Vagina (tissue), 2 donors: ENCODE data around the gene C6orf118. TPM values are rescaled to one million over a fixed set of nuclear protein-coding genes. Genes with fewer than 3 reads are reported as not detected.

Experiments
- DNase-seq, 2 donors: peaks; one replicate each; pipeline ENCODE4 v3.0.0-alpha.2; 2017; ENCODE audit errors: extremely low spot score in 2 of 2
- H3K27ac ChIP-seq: fragments of 200-600 bp; sonication (generic); one replicate; pipeline ENCODE4 v1.5.1; 2019
- H3K27me3 ChIP-seq: fragments of 200-600 bp; sonication (generic); one replicate; pipeline ENCODE4 v1.5.1; 2019
- H3K36me3 ChIP-seq, 2 donors: fragments of 200-600 bp; sonication (generic); one replicate each; pipeline ENCODE4 v1.5.1; 2017 to 2019
- H3K4me1 ChIP-seq: fragments of 200-600 bp; sonication (generic); one replicate; pipeline ENCODE4 v1.5.1; 2019
- H3K4me3 ChIP-seq, 2 donors: fragments of 200-600 bp; sonication (generic); 1 replicate in 1 of 2; 2 replicates in 1 of 2; pipeline ENCODE4 v1.5.1; 2016 to 2019
- H3K9me3 ChIP-seq: fragments of 200-600 bp; sonication (generic); one replicate; pipeline ENCODE4 v1.5.1; 2019
- CTCF ChIP-seq, 3 experiments: fragments of 450-650 bp in 2 of 3; fragments of 200-600 bp in 1 of 3; sonication (generic) in 1 of 3; IDR thresholded peaks; one replicate each; pipeline ENCODE4 v1.5.1; 2017 to 2019; ENCODE audit warnings: antibody characterized with exemption in 3 of 3, mild to moderate bottlenecking in 2 of 3, moderate library complexity in 2 of 3
- POLR2A ChIP-seq, 2 donors: fragments of 450-650 bp; IDR thresholded peaks; one replicate each; pipeline ENCODE4 v1.6.1; 2017; ENCODE audit warnings: antibody characterized with exemption in 2 of 2, mild to moderate bottlenecking in 2 of 2, moderate library complexity in 2 of 2
- POLR2AphosphoS5 ChIP-seq, 2 donors: sonication (generic); formaldehyde crosslinking; IDR thresholded peaks; one replicate each; pipeline ENCODE4 v1.9.0; 2017; ENCODE audit warnings: antibody characterized with exemption in 2 of 2, mild to moderate bottlenecking in 2 of 2, low read depth in 1 of 2; ENCODE audit not compliant: insufficient read depth in 1 of 2
- intact Hi-C: fragments of 100-400 bp; cut with DNase I; formaldehyde crosslinking; loops from one replicate; pipeline ENCODE4 v1.15.1; 2023
- total RNA-seq: library from RNA; depleted of rRNA; stranded (reverse); fragments of >200 nt; gene quantifications from one replicate; pipeline ENCODE4 v1.2.3, GENCODE V29; 2016

Gene C6orf118
- total RNA-seq, 1 donor from 2014 or later, result not detected

DNA sequence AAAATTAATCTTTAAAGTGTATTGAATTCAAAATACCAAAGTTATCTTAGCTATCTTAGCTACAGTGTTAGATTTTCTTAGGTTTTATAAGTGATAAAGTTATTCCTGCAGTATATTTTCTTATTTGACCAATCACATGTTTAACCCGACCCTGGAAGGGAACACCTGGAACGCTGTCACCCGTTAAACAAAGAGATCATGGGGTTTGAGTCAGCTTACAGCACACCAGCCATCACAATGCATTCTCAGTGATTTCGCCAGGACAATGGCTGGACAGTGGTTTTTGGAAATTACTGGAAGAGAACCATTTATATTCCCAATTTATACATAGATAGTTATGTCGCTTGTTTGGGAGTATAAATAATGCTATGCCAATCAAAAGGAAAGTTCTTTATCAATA, 10.5 kb downstream of the C6orf118 start:
- Histone ChIP-seq H3K4me3 (no peak overlapping the region), H3K27me3 (no peaks in the 10 kb centered on the region), H3K36me3 (no peaks in the 10 kb centered on the region), H3K4me1 (no peaks in the 10 kb centered on the region), H3K27ac (no peak overlapping the region), H3K9me3 (no peaks in the 10 kb centered on the region)
- TF ChIP-seq POLR2AphosphoS5 (IDR thresholded peaks at IDR 0.05; ENCODE audit: insufficient read depth in 1 of 2, low read depth in 1 of 2) (no peak), POLR2A (IDR thresholded peaks at IDR 0.05) (no peak), CTCF (IDR thresholded peaks at IDR 0.05) (no peak)
- intact Hi-C loops, result no loop called here
- no peak for DNase-seq

DNA sequence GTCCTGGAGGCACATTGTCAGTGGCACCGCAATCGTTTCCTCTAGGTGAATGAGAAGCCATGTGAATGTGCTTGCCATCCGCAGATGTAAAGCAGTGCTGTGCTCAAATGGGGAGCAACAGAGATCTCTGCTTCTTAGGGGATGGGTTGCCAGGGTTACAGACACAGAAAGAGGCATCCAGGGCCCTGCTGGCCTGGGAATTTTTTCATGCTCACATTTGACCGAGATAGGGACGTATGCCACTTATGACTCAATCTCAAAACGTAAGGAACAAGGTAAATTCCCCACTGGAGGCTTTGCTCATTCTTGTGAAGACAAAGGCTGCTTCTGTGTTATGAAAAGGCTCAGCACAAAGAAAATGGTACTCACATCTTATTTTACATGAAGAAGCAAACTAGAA, 11.0 kb downstream of the C6orf118 start:
- Histone ChIP-seq H3K27ac (no peak overlapping the region), H3K4me3 (no peak overlapping the region), H3K36me3 (no peaks in the 10 kb centered on the region), H3K9me3 (no peaks in the 10 kb centered on the region), H3K4me1 (no peaks in the 10 kb centered on the region), H3K27me3 (no peaks in the 10 kb centered on the region)
- intact Hi-C loops, result no loop called here
- DNase-seq, result no peak
- no peak for TF ChIP-seq CTCF (IDR thresholded peaks at IDR 0.05)
- no peak for TF ChIP-seq POLR2AphosphoS5 (IDR thresholded peaks at IDR 0.05; ENCODE audit: insufficient read depth in 1 of 2, low read depth in 1 of 2)
- TF ChIP-seq POLR2A (IDR thresholded peaks at IDR 0.05), result no peak

- Histone ChIP-seq H3K27me3 (no peaks in the 10 kb centered on the region), H3K4me1 (no peaks in the 10 kb centered on the region), H3K9me3 (no peaks in the 10 kb centered on the region), H3K27ac (no peak overlapping the region), H3K4me3 (no peak overlapping the region), H3K36me3 (no peaks in the 10 kb centered on the region)
- intact Hi-C loops, result no loop called here
- no peak for DNase-seq
- no peak for TF ChIP-seq POLR2AphosphoS5 (IDR thresholded peaks at IDR 0.05; ENCODE audit: insufficient read depth in 1 of 2, low read depth in 1 of 2)
- no peak for TF ChIP-seq CTCF (IDR thresholded peaks at IDR 0.05)
Measured at GRCh38 chr6:165292657-165293056, 16.7 kb downstream of the C6orf118 start.

DNA sequence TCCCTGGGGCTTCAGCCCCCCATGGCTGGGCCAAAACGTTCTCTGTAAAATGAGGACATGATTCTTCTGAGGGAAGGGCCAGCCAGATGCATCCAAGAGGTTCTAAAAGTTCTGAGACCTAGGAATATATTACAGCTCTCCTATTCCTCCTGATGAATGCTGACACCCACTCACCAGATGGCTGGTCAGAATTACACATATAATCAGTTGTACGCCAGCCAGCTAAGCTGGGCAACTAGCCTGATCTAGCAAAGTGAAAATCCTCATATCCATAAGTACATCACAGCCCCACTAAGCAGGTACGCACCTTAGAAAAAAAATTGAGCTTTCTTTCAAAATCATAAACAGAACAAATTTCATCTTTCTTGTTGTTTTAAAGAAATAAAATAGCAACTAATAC, 34.8 kb downstream of the C6orf118 start:
- no peak for DNase-seq
- no peak overlapping the region for H3K27ac ChIP-seq
- no peak overlapping the region for H3K4me3 ChIP-seq
- no peaks in the 10 kb centered on the region for H3K27me3 ChIP-seq
- H3K36me3 ChIP-seq, result no peaks in the 10 kb centered on the region
- no peaks in the 10 kb centered on the region for H3K9me3 ChIP-seq
- no peak for TF ChIP-seq CTCF (IDR thresholded peaks at IDR 0.05)
- TF ChIP-seq POLR2AphosphoS5 (IDR thresholded peaks at IDR 0.05; ENCODE audit: insufficient read depth in 1 of 2, low read depth in 1 of 2), result no peak
- TF ChIP-seq POLR2A (IDR thresholded peaks at IDR 0.05), result no peak
- no peaks in the 10 kb centered on the region for H3K4me1 ChIP-seq
- intact Hi-C loops, result no loop called here

- Histone ChIP-seq H3K4me3 (no peak overlapping the region), H3K9me3 (no peaks in the 10 kb centered on the region), H3K4me1 (no peaks in the 10 kb centered on the region), H3K36me3 (no peaks in the 10 kb centered on the region), H3K27ac (no peak overlapping the region), H3K27me3 (no peaks in the 10 kb centered on the region)
- intact Hi-C loops, result no loop called here
- TF ChIP-seq CTCF (IDR thresholded peaks at IDR 0.05), result no peak
- no peak for DNase-seq
Measured at GRCh38 chr6:165272585-165272984, 36.8 kb downstream of the C6orf118 start.
